Measurements from ENCODE around the gene TFF2.

TFF2 gene

DNA sequence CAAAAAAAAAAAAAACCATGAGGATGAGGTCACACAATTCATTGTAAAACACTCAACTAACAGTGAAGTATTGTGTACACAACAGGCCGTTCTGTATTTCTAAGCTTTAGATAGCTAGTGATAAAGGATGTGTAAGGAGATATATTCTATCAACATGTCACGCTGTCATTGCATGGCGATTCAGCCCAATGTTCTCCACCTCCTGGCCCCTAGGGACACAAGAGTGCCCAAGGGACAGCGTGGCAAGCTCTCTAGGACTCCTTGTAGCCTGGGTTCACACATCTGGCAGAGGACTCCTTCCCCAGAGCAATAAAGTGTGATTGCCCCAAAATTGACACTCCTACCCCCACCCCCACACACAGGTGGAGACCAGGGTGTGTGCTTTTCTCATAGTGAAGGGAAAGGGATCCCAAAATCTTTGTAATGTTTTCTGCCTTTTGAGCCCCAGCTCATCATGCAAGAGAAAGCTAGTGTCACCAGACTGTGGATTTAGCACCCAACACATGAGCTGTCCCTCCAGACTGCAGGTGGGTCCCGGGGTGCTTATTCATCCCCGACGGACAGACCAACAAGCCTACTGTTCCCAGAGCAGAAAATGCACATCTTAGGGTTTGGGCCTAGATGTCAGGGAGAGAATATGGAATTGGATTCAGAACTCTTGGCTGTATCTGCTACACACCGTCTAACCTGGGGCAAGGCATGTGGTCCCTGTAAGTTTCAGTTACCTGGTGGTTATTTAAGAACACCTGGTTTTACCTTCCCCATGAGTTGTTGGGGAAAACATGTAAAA lies 33.6 kb upstream of the TFF2 start:
- DNase-seq (ENCODE audit: low read depth in 2 of 2): no peak

DNA sequence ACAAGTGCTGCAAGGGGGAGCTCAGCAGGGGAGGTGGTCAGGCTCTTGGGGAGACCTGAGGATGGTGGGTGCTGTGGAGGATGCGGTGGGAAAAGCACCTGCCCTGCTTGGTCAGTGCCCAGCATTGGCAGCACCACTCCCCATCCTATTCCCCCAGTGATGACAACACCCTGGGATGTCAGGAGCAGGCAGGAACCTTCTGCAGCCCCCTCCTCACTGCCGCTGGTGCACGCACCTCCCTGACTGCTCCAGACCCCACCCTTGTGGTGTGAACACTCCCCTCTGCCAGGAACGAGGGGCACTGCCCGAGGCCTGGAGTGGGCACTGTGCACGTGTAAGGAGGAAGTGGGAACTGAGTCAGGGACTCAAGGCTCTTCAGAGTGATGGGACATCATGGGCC lies 32.5 kb upstream of the TFF2 start:
- no peak for DNase-seq (ENCODE audit: low read depth in 2 of 2)

DNA sequence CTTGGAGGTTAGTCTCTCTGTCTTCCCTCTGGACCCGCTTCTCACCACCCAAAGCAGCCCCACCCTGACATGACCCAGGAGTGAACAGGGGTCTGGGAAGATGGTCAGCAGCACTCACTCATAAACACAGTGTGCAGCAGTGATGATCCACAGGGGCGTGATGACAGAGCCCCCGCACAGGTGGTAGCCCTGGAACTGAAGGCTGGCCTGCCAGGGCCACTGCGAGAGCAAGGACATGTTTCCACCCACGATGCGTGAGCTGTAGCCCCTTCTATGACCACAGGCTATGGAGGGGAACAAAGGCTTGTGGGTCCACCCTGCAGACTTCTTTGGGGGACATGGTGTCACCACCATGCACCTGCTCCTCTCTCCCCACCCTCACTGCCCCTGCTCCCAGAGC lies 32.1 kb upstream of the TFF2 start:
- no peak for DNase-seq (ENCODE audit: low read depth in 2 of 2)

DNA sequence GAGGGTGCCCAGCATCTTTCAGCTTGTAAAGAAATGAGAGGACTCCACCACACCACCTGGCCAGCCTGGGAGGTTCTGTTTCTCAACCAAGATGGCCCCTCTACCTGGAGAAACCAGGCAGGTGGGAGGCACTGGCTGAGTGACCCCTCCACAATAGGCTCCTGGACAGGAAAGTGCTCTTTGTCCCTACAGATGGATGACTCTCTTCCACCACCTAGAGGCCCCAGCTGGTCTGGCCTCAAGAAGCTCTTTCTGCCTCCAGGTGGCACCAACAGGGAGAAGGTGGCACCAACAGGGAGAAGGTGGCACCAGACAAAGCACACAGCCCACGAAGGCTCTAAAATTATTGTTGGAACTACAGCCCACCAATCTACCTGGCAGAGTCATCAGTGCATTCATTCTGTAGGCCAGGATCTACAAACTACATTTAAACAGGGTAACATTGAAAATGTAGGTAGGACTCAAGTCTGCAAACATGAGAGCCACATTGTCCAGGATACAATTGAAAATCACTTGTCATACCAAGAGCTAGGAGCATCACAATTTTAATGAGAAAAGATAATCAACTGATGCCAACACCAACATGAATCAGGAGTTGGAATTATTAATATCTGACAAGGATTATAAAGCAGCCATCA lies 30.7 kb upstream of the TFF2 start:
- no peak for DNase-seq (ENCODE audit: low read depth in 2 of 2)

DNA sequence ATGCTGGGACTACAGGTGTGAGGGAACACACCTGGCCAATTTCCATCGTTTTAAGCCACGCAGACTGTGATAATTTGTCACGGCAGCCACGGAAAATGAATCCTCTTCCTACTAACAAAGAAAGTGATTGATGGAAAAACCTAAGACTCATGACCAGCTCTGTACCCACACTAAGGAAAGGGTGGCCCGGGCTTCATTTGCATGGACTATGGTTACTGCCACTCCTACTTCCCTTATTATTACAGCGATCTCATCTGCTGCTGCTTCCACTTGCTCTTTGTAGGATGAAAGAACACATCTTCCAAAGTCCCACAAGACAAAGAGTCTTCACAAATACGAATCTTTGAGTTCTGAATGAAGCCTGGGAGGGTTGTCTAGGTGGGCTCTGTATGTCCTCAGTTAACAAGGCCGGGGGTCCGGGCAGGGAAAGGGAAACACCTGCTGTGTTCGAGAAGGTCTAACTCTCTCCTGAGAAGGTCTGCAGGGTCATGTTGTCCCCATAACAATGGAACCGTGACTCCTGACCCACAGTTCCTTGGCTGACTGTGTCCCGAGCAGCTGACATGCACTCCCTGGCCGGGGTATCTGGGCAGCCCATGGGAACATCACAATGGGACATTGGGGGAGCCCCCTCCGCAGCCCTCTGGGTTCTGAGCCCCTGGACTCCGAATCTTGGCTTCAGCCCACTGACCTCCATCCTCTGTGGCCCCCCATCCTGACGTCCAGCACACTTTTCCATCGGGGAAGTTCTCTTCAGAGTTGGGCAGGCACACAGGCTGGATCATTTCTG lies 28.8 kb upstream of the TFF2 start:
- DNase-seq (ENCODE audit: low read depth in 2 of 2): no peak

DNA sequence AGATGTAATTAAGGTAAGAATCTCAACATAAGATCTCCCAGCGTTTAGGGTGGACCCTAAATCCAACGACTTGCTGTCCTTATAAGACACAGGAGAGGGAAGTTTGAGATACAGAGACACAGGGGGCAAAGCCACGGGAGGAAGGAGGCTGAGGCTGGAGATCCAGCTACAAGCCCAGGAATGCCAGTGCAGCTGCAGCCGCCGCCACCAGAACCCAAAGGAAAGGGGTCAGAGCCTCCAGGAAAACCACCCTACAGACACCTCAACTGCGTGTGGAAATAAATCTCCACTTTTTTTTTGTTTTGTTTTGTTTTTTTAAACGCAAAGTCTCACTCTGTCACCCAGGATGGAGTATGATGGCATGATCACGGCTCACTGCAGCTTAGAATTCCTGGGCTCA lies 27.6 kb upstream of the TFF2 start:
- no peak for DNase-seq (ENCODE audit: low read depth in 2 of 2)

DNA sequence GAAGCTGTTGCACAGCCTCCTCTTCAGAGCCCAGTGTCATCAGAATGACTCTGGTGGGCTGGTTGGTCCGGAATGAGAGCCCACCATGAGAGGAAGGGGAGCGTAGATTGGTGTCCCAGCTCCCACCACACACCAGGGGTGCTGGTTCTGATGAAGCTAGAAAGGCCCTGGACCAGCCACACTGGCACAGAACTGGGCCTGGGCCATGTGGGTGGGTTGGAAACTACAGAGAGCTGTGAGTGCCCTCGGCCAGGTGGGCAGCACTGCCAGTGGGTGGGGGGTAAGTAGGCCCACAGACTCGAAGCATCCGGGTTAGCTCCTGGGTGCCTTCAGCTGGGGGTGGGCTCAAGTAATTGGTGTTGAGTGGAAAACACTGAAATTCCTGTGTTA lies 27.2 kb upstream of the TFF2 start:
- no peak for DNase-seq (ENCODE audit: low read depth in 2 of 2)

DNA sequence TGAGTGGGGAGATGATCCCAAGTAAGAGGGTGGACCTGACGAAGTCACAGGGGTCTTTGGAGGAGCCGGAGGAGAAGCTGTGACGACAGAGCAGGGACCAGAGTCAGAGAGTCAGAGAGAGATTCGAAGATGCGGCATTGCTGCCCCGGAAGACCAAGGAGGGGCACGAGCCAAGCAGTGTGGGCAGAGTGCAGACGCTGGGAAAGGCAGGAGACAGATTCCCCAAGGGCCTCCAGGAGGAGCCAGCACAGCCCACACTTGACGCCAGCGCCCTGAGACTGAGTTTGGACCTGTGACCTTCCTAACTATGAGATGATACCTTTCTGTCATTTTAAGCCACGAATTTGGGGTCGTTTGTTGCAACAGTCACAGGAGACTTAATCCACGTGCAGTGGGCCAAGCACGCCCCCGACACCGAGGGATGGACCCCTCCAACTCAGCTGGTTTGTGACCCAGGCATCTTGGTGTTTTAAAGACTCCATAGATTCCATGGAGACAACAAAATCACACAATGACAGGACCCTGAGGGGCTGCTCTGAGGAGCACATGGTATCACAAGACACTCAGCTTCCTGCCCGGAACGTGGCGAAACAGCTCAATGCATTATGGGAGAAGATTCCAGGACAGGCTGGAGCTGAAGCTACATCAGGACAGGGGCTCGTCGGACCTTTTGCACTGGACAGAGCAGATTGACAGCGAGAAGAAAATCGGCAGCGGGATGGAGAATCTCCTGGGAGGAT lies 26.6 kb upstream of the TFF2 start:
- no peak for DNase-seq (ENCODE audit: low read depth in 2 of 2)

DNA sequence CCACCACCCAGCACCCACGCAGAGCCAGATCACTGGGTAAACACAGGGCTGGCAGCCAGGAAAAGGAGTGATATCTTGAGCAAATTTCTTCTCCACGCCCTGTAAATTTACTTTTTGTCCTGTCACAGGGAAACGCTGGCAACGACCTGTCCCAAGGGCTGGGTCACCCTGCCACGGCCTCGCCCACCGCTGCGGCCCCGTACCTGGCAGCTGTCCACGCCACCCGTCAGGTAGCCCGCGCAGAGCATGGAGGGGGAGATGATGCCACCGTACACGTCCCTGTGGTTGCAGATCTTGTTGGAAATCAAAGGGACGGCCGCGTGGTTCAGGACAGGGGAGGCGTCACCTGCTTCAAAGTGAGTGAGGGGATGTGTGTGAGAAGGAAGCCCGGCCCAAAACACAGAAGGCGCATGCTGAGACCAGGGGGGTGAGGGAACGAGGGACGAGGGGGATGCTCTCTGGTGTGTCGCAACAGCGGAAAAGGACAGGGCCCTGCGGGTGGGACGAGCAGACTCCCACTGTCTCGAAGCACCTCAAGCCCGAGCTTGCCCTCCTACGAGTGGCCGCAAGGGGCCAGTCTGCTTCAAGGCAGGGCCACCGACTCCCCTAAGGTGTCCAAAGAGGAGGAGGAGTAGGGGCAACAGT lies 25.7 kb upstream of the TFF2 start:
- DNase-seq (ENCODE audit: low read depth in 2 of 2): no peak

DNA sequence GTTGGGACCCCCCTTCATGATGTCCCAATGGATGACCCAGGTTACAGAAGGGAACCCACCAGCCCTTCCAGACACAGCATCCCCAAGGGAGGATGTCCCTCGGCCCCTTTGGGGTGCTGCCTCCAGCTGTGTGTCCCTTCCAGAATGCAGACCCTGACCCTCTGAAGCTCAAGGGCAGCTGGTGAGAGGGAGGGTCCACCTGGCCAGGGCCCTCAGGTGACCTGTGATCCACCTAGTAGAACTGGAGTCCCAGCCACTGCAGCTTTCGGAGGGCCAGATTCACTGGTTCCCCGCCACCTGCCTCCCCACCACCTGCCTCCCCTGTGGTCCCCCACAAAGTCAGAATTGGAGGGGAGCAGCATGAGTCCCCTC lies 25.2 kb upstream of the TFF2 start:
- DNase-seq (ENCODE audit: low read depth in 2 of 2): no peak

DNA sequence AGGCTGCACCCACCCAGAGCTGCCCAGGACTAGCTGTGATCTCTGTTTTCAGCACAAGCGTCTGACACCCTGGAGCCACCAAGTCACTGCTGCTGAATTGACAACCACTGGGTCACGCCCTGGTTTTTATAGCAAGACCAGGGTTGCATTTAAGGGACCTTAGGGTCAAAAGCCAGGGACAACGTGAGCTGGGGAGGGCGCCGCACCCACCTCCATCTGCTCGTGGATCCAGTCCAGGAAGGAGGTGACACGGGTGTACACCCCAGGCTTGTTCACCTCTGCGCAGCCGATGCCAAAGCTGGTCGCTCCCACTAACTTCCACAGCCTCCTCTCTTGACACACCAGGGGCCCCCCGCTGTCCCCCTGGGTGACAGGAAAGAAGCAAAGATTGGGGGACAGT lies 24.7 kb upstream of the TFF2 start:
- no peak for DNase-seq (ENCODE audit: low read depth in 2 of 2)

DNA sequence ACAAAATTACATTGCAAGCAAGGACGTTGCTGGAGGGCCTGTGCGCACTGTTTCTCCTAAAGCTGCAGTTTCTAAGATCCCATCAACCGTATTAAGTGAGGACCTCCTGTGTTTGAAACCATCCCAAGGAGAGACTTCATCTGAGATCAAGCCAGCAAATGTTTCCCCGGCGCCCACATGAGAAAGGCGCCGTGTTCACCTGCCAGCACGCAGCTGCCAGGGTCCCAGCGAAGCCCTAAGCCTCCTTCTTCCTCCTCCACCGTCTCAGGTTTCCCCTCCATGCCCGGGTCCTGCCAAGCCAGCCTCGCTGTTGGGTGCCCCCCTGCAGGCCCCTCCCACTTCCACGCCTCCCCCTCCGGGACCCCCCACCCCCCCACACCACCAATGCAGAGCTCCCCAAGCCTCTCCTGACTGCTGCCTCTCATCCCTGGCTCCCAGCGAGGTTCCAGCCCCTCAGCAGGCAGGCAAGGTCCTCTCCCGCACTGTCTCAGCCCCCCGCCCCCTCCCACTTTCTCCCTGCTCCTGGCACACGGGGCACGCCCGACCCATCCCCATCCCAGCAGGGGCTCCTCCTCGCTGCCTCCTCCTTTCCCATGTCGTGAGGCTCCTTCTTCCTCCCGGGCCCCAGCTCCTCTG lies 24.2 kb upstream of the TFF2 start:
- no peak for DNase-seq (ENCODE audit: low read depth in 2 of 2)

DNA sequence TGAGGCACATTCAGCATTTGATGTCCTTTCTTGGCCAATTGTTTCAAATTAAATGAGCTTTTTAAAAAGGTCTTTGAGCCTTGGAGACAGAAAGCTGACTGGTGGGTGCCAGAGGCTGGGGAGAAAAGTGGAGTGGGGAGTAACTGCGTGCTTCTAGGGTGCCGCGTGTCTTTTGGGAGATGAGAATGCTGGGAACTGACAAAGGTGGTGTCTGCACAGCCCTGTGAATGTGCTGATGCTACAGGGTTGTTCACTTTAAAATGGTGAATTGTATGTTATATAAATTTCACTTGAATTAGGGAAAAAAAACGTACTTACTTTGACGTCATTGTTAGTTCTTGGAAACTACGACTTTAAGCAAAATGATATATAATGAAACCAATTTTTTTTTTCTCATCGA lies 23.7 kb upstream of the TFF2 start:
- no peak for DNase-seq (ENCODE audit: low read depth in 2 of 2)

DNA sequence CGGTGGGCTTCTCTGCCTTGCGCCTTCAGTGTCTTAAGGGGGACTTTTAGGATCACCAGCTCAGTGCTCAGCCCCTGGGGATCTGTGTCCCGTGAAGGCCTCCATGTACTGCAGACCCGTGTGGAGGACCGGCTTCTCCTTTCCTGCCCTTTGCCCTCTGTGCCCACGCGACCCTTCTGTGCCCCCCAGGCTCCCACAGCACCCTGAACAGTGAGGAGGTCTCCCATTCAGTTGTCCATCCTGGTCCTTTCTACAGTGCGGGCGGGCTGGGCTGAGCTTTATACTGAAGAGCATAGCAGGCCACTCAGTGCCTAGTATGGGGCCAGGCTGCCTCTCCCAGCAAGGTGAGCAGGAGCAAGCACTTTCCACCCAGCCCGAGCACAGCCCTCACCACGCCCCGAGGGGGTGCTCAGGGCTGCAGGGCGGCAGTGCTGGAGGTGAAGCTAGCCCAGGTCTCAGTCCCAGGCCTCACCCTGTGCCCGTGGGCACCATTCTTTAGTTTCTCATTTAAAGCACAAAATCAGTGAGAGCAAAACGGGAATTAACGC lies 23.2 kb upstream of the TFF2 start:
- DNase-seq (ENCODE audit: low read depth in 2 of 2): no peak

DNA sequence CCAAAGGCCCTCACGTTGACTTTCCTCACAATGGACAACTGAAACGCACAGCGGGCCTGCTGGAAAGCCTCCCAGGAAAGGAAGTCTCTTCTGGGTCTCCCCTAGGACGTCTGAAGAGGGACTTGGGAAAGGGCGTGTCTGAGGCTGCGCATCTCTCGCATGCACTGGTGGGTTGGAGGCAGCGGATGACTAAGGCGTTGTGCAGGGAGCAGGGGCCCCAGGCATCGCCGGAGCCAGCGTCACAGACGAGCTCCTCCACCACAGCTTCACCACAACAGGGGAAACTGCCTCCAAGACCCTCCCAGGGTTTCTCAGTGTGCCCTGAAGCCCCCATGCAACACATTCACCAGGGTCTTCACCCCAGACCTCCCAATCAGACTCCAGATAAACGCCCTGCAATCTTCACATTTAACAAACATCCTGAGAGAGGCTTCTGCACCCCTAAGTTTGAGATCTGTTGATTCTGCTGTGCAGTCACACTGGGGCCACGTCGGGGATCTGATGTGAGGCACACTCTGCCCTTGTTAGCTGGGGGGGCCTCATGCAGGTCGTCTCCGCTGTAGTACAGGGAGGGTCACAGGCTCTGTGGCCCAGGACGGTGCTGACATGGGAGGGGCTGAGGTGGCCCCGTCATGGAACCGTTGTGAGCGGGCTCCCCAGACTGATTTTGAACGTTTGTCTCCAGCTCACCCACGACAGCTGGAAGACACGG lies 22.6 kb upstream of the TFF2 start:
- DNase-seq (ENCODE audit: low read depth in 2 of 2): no peak

DNA sequence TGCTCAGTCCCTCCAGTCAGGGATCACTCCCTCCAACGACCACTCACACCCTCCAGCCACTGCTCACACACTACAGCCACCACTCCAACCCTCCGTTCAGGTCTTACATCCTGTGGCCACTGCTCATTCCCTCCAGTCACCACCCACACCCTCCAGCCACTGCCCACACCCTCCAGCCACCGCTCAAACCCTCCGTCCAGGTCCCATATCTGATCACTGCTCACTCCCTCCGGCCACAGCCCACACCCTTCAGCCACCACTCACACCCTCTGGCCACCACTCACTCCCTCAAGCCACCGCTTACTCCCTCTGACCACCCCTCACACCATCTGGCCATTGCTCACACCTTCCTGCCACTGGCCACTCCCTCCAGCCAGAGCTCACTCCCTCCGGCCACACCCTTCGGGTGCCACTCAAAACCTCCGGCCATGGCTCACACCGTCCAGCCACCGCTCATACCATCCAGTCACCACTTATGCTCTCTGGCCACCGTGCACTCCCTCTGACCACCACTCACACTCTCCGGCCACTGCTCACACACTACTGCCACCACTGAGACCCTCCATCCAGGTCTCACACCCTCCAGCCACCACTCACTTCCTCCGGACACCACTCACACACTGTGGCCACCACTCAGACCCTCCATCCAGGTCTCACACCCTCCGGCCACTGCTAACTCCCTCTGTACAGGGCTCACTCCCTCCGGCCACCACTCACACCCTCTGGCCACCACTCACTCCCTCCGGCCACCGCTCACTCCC lies 20.3 kb upstream of the TFF2 start:
- no peak for DNase-seq (ENCODE audit: low read depth in 2 of 2)

DNA sequence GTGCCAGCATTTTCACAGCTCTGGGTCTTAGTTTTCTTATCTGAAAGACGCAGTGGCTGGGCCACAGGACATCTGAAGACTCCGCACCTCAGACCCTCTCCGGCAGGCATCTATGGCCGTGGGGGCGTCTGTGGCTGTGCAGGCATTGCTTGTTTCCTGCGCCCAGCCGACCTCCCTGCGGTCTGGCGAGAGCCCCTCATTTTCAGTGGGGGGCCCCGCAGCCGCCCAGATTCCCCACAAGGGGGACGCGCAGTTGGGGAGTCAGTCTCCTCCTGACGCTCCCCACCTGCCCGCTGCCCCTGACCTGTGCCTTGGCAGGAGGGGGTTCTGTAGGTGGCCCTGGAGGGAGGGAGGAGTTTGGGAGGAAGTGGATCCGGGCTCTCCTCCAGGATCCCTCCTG lies 19.0 kb upstream of the TFF2 start:
- DNase-seq (ENCODE audit: low read depth in 2 of 2): no peak

DNA sequence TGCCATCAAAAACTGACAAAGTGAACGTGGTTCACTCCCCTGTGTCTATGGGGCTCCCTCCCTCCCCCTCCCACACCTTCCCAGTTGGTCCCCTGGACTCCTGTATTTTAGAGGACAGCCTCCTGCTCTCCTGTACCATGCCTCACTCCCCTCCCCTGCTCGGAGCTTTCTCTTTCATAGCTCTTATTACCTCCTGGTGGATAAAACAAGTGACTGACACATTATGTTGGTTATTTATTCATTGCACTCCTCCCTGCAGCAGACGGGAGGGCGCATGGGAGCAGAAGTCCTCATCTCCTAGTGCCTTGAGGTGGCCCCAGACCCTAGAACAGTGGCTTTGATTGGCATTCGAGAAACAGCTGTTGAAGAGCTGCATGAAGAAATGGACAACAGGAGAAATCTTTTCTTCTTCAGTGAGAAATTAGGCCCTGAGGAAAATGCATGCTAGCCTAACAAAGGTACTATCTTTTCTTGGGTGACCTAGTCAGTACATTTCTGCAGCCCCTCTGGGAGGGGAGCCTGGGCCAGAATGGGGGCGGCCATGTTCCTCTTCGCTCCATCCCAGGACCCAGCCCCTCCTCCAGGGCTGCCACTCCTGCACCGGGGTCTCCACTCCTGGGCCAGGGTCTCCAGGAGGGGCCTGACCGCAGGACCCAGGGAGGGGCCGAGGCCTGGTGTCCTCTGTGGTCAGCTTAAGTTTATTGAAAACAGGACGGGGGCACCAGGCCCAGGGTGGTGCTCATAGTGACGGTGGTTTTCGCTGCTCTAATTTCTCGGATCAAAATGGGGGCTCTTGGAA lies 16.8 kb upstream of the TFF2 start:
- DNase-seq (ENCODE audit: low read depth in 2 of 2): no peak
